CD4-positive, alpha-beta T cell (primary cell): ENCODE results near the gene GPR62. TPM values are rescaled to one million over a fixed set of nuclear protein-coding genes. Genes with fewer than 3 reads are reported as not detected.

Experiments
- ATAC-seq: fragments of 200-7000 bp; cut with Tn5 transposase; one replicate; pipeline ENCODE4 v1.10.0; 2022; ENCODE audit warnings: mild to moderate bottlenecking; ENCODE audit not compliant: poor library complexity
- CTCF ChIA-PET: fragments of 350-600 bp; sonication (Branson Sonifier 250); formaldehyde crosslinking; loops from one replicate; lab custom pipeline; 2021; ENCODE audit warnings: antibody characterized with exemption, inconsistent platforms; lab: Charles Lee
- POLR2A ChIA-PET: fragments of 350-600 bp; sonication (Branson Sonifier 250); formaldehyde crosslinking; loops from one replicate; lab custom pipeline; 2021; ENCODE audit warnings: antibody characterized with exemption, inconsistent platforms; lab: Charles Lee
- DNase-seq, 14 experiments: peaks; one replicate each; pipeline ENCODE4 v3.0.0-alpha.2; 2013 to 2020; ENCODE audit warnings: mixed read lengths in 2 of 14
- H3K27ac ChIP-seq, 2 donors: one replicate each; pipeline versions ENCODE4 v1.5.1 to v1.7.0; 2013; ENCODE audit warnings: low read length in 2 of 2, low read depth in 1 of 2, mild to moderate bottlenecking in 1 of 2
- H3K27me3 ChIP-seq, 2 experiments: 1 replicate in 1 of 2; 2 replicates in 1 of 2; pipeline versions ENCODE4 v1.6.1 to v1.7.0; 2013; ENCODE audit warnings: low read length in 2 of 2, control low read depth in 1 of 2, mild to moderate bottlenecking in 1 of 2, moderate library complexity in 1 of 2; ENCODE audit not compliant: insufficient read depth in 2 of 2, control insufficient read depth in 1 of 2
- H3K36me3 ChIP-seq: one replicate; pipeline ENCODE4 v1.6.1; 2013; ENCODE audit warnings: low read length, control low read depth; ENCODE audit not compliant: insufficient read depth
- H3K4me1 ChIP-seq: one replicate; pipeline ENCODE4 v1.6.1; 2013; ENCODE audit warnings: low read length, control low read depth; ENCODE audit not compliant: insufficient read depth
- H3K4me3 ChIP-seq: one replicate; pipeline ENCODE4 v1.5.1; 2013; ENCODE audit warnings: mild to moderate bottlenecking, low read length, moderate library complexity
- H3K9me3 ChIP-seq, 2 experiments: 1 replicate in 1 of 2; 2 replicates in 1 of 2; pipeline versions ENCODE4 v1.6.1 to v1.7.0; 2013; ENCODE audit warnings: low read length in 2 of 2, mild to moderate bottlenecking in 2 of 2, control low read depth in 1 of 2, moderate library complexity in 1 of 2; ENCODE audit not compliant: control insufficient read depth in 1 of 2, insufficient read depth in 1 of 2
- H3K27ac Mint-ChIP-seq: one replicate; pipeline ENCODE4 v1.8.0; 2020; ENCODE audit warnings: mixed read lengths
- H3K27me3 Mint-ChIP-seq: one replicate; pipeline ENCODE4 v1.8.0; 2021; ENCODE audit warnings: mixed read lengths
- H3K36me3 Mint-ChIP-seq: one replicate; pipeline ENCODE4 v1.8.0; 2021; ENCODE audit warnings: low read depth, mixed read lengths
- H3K4me1 Mint-ChIP-seq: one replicate; pipeline ENCODE4 v1.8.0; 2021; ENCODE audit warnings: low read depth, mixed read lengths
- H3K4me3 Mint-ChIP-seq: one replicate; pipeline ENCODE4 v1.8.0; 2020; ENCODE audit warnings: mild to moderate bottlenecking, mixed read lengths
- H3K9me3 Mint-ChIP-seq: one replicate; pipeline ENCODE4 v1.8.0; 2020; ENCODE audit warnings: mixed read lengths
- intact Hi-C, 2 experiments: fragments of 100-400 bp; cut with DNase I in 1 of 2; cut with micrococcal nuclease in 1 of 2; formaldehyde crosslinking; loops; one replicate each; pipeline versions ENCODE4 v1.15.1 to v1.9.0; 2023 to 2025; cut with DNase I, micrococcal nuclease
- total RNA-seq, 174 experiments: library from RNA in 2 of 174; stranded (reverse) in 2 of 174; gene quantifications; one replicate each; pipeline ENCODE4 v1.2.3 and lab custom pipeline; 2021 to 2026
- TF ChIP-seq, protein P1 (sequence below): fragments of 200-600 bp; IDR thresholded peaks from one replicate; pipeline ENCODE4 v1.8.0; 2022; ENCODE audit warnings: antibody characterized with exemption, mild to moderate bottlenecking

Gene GPR62
- total RNA-seq, 2 experiments from 2014 or later: not detected

DNA sequence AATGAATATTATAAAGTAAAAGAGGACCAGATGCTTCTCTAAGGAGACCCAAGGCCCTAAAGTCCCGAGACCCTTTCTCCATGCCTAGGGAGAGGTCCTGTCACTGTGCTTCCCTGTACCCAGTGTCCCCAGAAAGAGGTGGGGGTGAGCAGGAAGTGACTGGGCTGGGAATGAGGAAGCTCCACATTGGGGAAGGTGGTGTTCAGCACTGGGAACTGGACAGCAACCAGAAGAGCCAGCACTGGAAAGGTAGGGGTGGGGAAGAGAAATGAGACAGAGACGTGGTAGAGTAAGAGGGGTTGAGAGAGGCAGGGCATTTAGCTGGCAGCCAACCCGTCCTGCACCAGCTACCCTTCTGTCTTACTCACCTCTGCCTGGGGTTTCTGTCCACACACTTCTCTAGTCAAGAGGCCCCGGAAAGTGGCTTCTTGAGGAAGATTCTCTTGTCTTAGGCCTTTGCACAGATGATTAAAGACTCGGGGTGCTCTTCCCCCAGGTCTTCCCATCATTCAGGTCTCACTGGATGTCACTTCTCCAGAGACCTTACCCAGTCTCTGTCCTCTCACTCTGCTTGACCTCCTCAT, 25.7 kb upstream of the GPR62 start:
- Mint-ChIP-seq H3K9me3 (no peaks in the 10 kb centered on the region), H3K27me3 (no peaks in the 10 kb centered on the region), H3K27ac (no peak overlapping the region), H3K36me3 (peaks cover 17% of the 10 kb centered on the region), H3K4me1 (no peaks in the 10 kb centered on the region), H3K4me3 (no peak overlapping the region)
- no peaks in the 10 kb centered on the region for H3K9me3 ChIP-seq
- ATAC-seq (no peak), DNase-seq (no peak)
- H3K4me3 ChIP-seq: no peak overlapping the region
- peaks cover 21% of the 10 kb centered on the region for H3K36me3 ChIP-seq
- H3K27me3 ChIP-seq: no peaks in the 10 kb centered on the region
- H3K4me1 ChIP-seq: no peaks in the 10 kb centered on the region
- H3K27ac ChIP-seq: no peak overlapping the region
- TF ChIP-seq, protein P1, sequence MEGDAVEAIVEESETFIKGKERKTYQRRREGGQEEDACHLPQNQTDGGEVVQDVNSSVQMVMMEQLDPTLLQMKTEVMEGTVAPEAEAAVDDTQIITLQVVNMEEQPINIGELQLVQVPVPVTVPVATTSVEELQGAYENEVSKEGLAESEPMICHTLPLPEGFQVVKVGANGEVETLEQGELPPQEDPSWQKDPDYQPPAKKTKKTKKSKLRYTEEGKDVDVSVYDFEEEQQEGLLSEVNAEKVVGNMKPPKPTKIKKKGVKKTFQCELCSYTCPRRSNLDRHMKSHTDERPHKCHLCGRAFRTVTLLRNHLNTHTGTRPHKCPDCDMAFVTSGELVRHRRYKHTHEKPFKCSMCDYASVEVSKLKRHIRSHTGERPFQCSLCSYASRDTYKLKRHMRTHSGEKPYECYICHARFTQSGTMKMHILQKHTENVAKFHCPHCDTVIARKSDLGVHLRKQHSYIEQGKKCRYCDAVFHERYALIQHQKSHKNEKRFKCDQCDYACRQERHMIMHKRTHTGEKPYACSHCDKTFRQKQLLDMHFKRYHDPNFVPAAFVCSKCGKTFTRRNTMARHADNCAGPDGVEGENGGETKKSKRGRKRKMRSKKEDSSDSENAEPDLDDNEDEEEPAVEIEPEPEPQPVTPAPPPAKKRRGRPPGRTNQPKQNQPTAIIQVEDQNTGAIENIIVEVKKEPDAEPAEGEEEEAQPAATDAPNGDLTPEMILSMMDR: no peak
- ChIA-PET CTCF (no interaction called here), POLR2A (no interaction called here)
- intact Hi-C loops: no loop called here

DNA sequence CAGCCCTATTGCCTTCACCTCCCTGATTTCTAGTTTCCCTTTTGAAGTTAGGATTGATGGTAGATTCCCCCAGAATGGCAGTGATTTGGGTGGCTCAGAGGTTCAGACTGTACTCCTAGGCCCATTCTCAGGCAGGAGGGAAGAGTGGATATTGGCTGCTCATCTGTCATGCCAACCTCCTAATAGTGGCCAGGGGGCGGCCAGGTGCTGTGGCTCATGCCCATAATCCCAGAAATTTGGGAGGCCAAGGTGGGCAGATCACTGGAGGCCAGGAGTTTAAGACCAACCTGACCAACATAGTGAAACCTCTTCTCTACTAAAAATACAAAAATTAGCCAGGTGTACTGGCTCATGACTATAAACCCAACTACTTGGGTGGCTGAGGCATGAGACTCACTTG, 24.7 kb upstream of the GPR62 start:
- no peak overlapping the region for H3K4me3 Mint-ChIP-seq
- no peaks in the 10 kb centered on the region for H3K27me3 Mint-ChIP-seq
- no peak overlapping the region for H3K27ac ChIP-seq
- ATAC-seq (no peak), DNase-seq (no peak)
- H3K27ac Mint-ChIP-seq: no peak overlapping the region
- H3K36me3 ChIP-seq: peaks cover 30% of the 10 kb centered on the region
- no peaks in the 10 kb centered on the region for H3K9me3 Mint-ChIP-seq
- H3K9me3 ChIP-seq: no peaks in the 10 kb centered on the region
- ChIA-PET POLR2A (no interaction called here), CTCF (no interaction called here)
- TF ChIP-seq, protein P1: no peak
- no peaks in the 10 kb centered on the region for H3K4me1 ChIP-seq
- intact Hi-C loops: no loop called here
- H3K27me3 ChIP-seq: no peaks in the 10 kb centered on the region
- no peak overlapping the region for H3K4me3 ChIP-seq
- H3K36me3 Mint-ChIP-seq: peaks cover 26% of the 10 kb centered on the region
- H3K4me1 Mint-ChIP-seq: no peaks in the 10 kb centered on the region

DNA sequence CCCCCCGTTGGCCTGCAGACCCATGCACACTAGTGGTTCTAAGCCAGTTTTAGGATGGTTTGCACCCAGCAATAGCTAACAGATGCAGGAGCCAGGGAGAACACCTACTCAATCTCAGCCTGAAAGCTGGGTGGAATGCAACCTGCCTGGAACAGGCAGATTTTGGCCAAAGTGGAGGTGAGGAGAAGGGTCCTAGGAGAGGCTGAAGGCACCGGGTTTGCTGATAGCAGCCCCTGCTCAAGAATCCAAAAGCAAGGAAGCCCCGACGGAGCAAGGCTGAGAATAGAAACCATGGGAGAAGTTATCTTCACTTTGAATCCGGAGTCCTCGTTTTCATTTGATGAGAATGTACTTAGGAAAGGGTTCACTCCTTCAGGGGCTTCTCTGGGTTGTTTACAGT, 23.4 kb upstream of the GPR62 start:
- intact Hi-C loops: no loop called here
- Mint-ChIP-seq H3K9me3 (no peaks in the 10 kb centered on the region), H3K36me3 (peaks cover 39% of the 10 kb centered on the region), H3K4me3 (no peak overlapping the region), H3K27ac (no peak overlapping the region), H3K27me3 (no peaks in the 10 kb centered on the region), H3K4me1 (no peaks in the 10 kb centered on the region)
- no peaks in the 10 kb centered on the region for H3K27me3 ChIP-seq
- no peak overlapping the region for H3K27ac ChIP-seq
- H3K4me1 ChIP-seq: no peaks in the 10 kb centered on the region
- H3K4me3 ChIP-seq: no peak overlapping the region
- ATAC-seq (no peak), DNase-seq (no peak)
- ChIA-PET CTCF (no interaction called here), POLR2A (no interaction called here)
- peaks cover 41% of the 10 kb centered on the region for H3K36me3 ChIP-seq
- H3K9me3 ChIP-seq: no peaks in the 10 kb centered on the region
- TF ChIP-seq, protein P1: no peak
